Measurements from ENCODE around the gene ITIH2.
A peak's percentile ranks its signal among the peaks of the same experiment; 100 is the strongest.
"Not testable (repeated sequence)": the region's sequence is repeated elsewhere in the genome, so short reads cannot be mapped to it uniquely, and the experiment has no call there.

The ITIH2 gene

DNA sequence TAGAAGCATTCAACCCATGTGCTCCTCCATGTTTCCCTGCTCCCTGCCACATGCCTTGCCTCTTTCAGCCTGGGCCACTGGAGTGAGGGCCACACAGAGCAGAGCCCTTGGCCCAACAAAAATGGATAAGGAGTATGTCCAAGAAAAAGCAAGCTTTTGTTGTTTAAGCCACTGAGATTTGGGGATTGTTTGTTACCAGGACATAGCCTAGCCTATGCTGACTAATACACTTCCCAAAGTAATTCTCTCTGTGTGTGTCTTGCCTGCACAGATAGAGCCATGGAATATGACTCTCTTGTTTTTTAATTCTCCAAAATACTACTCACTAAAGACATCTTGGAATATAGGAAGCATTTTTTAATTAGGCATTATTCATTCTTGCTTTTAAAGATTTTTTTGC, 13.5 kb upstream of the ITIH2 start:
- TF ChIP-seq, protein P1, sequence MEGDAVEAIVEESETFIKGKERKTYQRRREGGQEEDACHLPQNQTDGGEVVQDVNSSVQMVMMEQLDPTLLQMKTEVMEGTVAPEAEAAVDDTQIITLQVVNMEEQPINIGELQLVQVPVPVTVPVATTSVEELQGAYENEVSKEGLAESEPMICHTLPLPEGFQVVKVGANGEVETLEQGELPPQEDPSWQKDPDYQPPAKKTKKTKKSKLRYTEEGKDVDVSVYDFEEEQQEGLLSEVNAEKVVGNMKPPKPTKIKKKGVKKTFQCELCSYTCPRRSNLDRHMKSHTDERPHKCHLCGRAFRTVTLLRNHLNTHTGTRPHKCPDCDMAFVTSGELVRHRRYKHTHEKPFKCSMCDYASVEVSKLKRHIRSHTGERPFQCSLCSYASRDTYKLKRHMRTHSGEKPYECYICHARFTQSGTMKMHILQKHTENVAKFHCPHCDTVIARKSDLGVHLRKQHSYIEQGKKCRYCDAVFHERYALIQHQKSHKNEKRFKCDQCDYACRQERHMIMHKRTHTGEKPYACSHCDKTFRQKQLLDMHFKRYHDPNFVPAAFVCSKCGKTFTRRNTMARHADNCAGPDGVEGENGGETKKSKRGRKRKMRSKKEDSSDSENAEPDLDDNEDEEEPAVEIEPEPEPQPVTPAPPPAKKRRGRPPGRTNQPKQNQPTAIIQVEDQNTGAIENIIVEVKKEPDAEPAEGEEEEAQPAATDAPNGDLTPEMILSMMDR (IDR thresholded peaks at IDR 0.05): no peak
- H3K36me3 ChIP-seq: no peaks in the 10 kb centered on the region
- DNase-seq: no peak
- no peaks in the 10 kb centered on the region for H3K4me1 ChIP-seq
- H3K27me3 ChIP-seq: no peaks in the 10 kb centered on the region
- H3K4me3 ChIP-seq: no peak overlapping the region
- intact Hi-C loops (cut with DNase I; ENCODE audit: low total_unique reads): loop anchor here (2.0 kb wide), 1 partner anchor 165 kb away; no protein-coding TSS in a partner anchor
- H3K9me3 ChIP-seq: peaks cover 0 to 12% (median 5%) of the 10 kb centered on the region in 3 donors
- H3K27ac ChIP-seq: no peak overlapping the region

GRCh38 chr10:7690885-7691597, 12.1 kb upstream of the ITIH2 start:
- peaks cover 0 to 12% (median 5%) of the 10 kb centered on the region in 3 donors for H3K9me3 ChIP-seq
- H3K27me3 ChIP-seq; H3K4me1 ChIP-seq; DNase-seq; H3K4me3 ChIP-seq; intact Hi-C loops (cut with DNase I; ENCODE audit: low total_unique reads); H3K27ac ChIP-seq; H3K36me3 ChIP-seq: not testable (repeated sequence)

GRCh38 chr10:7692368-7692767, 10.7 kb upstream of the ITIH2 start:
- Histone ChIP-seq H3K9me3 (peaks cover 0 to 12% (median 5%) of the 10 kb centered on the region in 3 donors), H3K4me1 (peaks cover 0 to 14% (median 10%) of the 10 kb centered on the region in 4 donors)
- DNase-seq; H3K27me3 ChIP-seq; H3K36me3 ChIP-seq; intact Hi-C loops (cut with DNase I; ENCODE audit: low total_unique reads); H3K27ac ChIP-seq; H3K4me3 ChIP-seq: not testable (repeated sequence)

GRCh38 chr10:7693194-7693593, 9.9 kb upstream of the ITIH2 start:
- H3K27me3 ChIP-seq; H3K27ac ChIP-seq; intact Hi-C loops (cut with DNase I; ENCODE audit: low total_unique reads); DNase-seq; H3K4me3 ChIP-seq; H3K36me3 ChIP-seq: not testable (repeated sequence)
- peaks cover 0 to 21% (median 16%) of the 10 kb centered on the region in 4 donors for H3K4me1 ChIP-seq
- peaks cover 0 to 12% (median 5%) of the 10 kb centered on the region in 3 donors for H3K9me3 ChIP-seq

DNA sequence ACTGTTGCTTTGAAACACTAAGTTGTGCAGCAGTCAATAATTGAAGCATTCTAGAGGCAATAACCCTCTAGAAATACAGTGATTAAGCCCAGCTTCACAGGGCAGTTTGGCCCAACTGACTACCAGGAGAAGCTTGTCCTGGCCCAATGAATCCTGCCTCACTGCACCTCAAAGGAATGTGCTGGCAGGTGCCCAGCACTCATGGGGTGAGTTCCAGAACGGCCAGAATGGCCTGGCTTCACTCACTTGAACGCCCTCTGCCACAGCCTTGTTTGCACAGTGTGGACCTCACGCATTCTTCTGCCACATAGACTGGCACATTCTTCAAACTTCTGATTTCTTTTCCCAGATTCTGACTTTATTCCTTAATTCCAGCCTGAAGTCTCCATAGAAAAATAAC, 6.6 kb upstream of the ITIH2 start:
- H3K4me3 ChIP-seq: no peak overlapping the region
- peaks cover 0 to 21% (median 16%) of the 10 kb centered on the region in 4 donors for H3K4me1 ChIP-seq
- peaks cover 0 to 12% (median 5%) of the 10 kb centered on the region in 3 donors for H3K9me3 ChIP-seq
- peak in 1 of 2 donors; percentile 71 for DNase-seq
- peak overlapping the region; percentile 42 to 43 for H3K27ac ChIP-seq
- TF ChIP-seq, protein P1 (IDR thresholded peaks at IDR 0.05): no peak
- no peaks in the 10 kb centered on the region for H3K27me3 ChIP-seq
- intact Hi-C loops (cut with DNase I; ENCODE audit: low total_unique reads): no loop called here
- no peaks in the 10 kb centered on the region for H3K36me3 ChIP-seq

DNA sequence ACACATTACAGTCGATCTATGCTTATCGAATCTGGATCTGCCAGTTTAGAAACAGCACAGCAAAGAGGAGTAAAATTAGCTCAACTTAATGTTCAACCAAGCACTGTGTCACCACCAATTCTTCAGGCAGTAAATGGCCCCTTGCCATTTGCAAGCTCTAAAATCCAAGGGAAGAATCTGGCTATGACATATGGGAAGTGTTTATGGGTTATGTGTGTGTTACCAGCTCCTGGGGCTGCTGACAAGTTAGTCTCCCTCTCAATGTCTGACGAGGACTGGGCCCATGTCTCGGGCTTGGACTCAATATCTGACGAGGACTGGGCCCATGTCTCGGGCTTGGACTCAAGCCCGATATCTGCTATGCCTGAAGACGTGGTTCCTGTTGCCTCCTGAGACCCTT, 5.7 kb upstream of the ITIH2 start:
- intact Hi-C loops (cut with DNase I; ENCODE audit: low total_unique reads): no loop called here
- H3K9me3 ChIP-seq: peaks cover 0 to 7% (median 2%) of the 10 kb centered on the region in 3 donors
- peaks cover 0 to 21% (median 16%) of the 10 kb centered on the region in 4 donors for H3K4me1 ChIP-seq
- H3K36me3 ChIP-seq: no peaks in the 10 kb centered on the region
- H3K27ac ChIP-seq: peak overlapping the region; percentile 42 to 43
- H3K4me3 ChIP-seq: no peak overlapping the region
- H3K27me3 ChIP-seq: no peaks in the 10 kb centered on the region
- DNase-seq: no peak
- TF ChIP-seq, protein P1 (IDR thresholded peaks at IDR 0.05): no peak

GRCh38 chr10:7700577-7701125, 2.5 kb upstream of the ITIH2 start:
- Histone ChIP-seq H3K9me3 (no peaks in the 10 kb centered on the region), H3K27ac (no peak overlapping the region), H3K4me3 (no peak overlapping the region), H3K4me1 (peaks cover 0 to 30% (median 17%) of the 10 kb centered on the region in 4 donors), H3K27me3 (no peaks in the 10 kb centered on the region), H3K36me3 (no peaks in the 10 kb centered on the region)
- TF ChIP-seq, protein P1 (IDR thresholded peaks at IDR 0.05): no peak
- intact Hi-C loops (cut with DNase I; ENCODE audit: low total_unique reads): no loop called here
- DNase-seq: no peak

All from tibial artery (tissue), 4 donors.